Esophagus muscularis mucosa (tissue), 4 donors: ENCODE data around the gene SUPT3H.

ENCODE experiments used
- EP300 ChIP-seq: sonication (generic); formaldehyde crosslinking; IDR thresholded peaks from one replicate; pipeline ENCODE4 v1.6.1; 2017; ENCODE audit warnings: antibody characterized with exemption
- POLR2A ChIP-seq: fragments of 450-650 bp; IDR thresholded peaks from one replicate; pipeline ENCODE4 v1.6.1; 2017; ENCODE audit warnings: antibody characterized with exemption, moderate library complexity, mild to moderate bottlenecking, low read depth
- POLR2AphosphoS5 ChIP-seq, 2 donors: sonication (generic); formaldehyde crosslinking; IDR thresholded peaks; one replicate each; pipeline ENCODE4 v1.6.1; 2017; ENCODE audit warnings: antibody characterized with exemption in 2 of 2
- TF ChIP-seq, protein P1 (sequence below), 3 experiments: fragments of 200-600 bp in 2 of 3; fragments of 450-650 bp in 1 of 3; sonication (generic) in 2 of 3; IDR thresholded peaks; one replicate each; pipeline ENCODE4 v1.5.1; 2017 to 2019; ENCODE audit warnings: antibody characterized with exemption in 3 of 3, mild to moderate bottlenecking in 2 of 3, moderate library complexity in 1 of 3

DNA sequence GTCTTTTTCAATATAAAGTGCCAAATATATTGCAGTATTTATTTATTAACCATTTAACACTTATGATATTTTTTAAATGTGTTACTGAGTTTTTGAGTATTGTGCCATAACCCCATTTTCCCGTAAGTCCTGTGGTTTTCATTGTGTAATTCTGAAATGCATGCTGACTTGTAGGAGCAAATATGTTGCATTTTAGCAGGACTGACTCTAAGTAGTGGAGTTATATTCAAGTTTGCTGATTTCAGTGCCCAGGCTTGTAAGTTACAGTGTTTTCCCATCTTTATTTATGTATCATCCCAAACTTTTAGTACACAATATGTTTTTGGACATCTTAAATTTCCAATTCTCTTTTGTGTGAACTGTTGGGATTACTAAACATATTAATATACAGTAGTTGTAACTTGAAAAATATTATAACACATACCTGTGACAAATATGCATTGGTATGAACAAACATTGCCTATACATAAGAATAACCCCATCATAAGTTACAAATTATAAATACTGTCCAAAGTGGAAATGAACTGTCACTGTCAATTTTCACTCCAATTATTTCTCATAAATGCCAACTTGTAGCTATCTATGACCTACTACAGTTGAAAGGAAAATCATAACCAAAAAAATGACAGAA lies 228.9 kb downstream of the SUPT3H start:
- TF ChIP-seq, protein P1, sequence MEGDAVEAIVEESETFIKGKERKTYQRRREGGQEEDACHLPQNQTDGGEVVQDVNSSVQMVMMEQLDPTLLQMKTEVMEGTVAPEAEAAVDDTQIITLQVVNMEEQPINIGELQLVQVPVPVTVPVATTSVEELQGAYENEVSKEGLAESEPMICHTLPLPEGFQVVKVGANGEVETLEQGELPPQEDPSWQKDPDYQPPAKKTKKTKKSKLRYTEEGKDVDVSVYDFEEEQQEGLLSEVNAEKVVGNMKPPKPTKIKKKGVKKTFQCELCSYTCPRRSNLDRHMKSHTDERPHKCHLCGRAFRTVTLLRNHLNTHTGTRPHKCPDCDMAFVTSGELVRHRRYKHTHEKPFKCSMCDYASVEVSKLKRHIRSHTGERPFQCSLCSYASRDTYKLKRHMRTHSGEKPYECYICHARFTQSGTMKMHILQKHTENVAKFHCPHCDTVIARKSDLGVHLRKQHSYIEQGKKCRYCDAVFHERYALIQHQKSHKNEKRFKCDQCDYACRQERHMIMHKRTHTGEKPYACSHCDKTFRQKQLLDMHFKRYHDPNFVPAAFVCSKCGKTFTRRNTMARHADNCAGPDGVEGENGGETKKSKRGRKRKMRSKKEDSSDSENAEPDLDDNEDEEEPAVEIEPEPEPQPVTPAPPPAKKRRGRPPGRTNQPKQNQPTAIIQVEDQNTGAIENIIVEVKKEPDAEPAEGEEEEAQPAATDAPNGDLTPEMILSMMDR (IDR thresholded peaks at IDR 0.05): no peak
- TF ChIP-seq POLR2A (no peak), POLR2AphosphoS5 (IDR thresholded peaks at IDR 0.05) (no peak), EP300 (no peak)
